HL-60/S4 treated with phorbol 12-myristate 13-acetate at 8.2 ng/mL for 4 days and 3 days (cell line): ENCODE data around the gene NFIX.

Experiments
- in situ Hi-C: fragments of 300-500 bp; cut with MboI; formaldehyde crosslinking; loops from 2 replicates; pipeline ENCODE4 v1.15.0; 2022; ENCODE audit warnings: low sequenced_read_pairs

Gene NFIX

GRCh38 chr19:13137290-13137794 lies 142.1 kb downstream of the NFIX start:
- in situ Hi-C loops, result no loop called here

GRCh38 chr19:13138171-13138915 lies 143.1 kb downstream of the NFIX start:
- in situ Hi-C loops, result no loop called here

GRCh38 chr19:13138916-13139198 lies 143.6 kb downstream of the NFIX start:
- in situ Hi-C loops, result no loop called here

- in situ Hi-C loops, result no loop called here
Observed at GRCh38 chr19:13139633-13140311, 144.5 kb downstream of the NFIX start.

GRCh38 chr19:13146763-13147563 lies 151.7 kb downstream of the NFIX start:
- in situ Hi-C loops, result no loop called here
